GM18867 (cell line): Measurements from ENCODE around the gene PDZD8.

ENCODE experiments used
- ATAC-seq: cut with Tn5 transposase; IDR thresholded peaks from one replicate; pipeline ENCODE4 v1.9.1; 2021; ENCODE audit warnings: mild to moderate bottlenecking, moderate library complexity; ENCODE audit not compliant: unreplicated experiment

Gene PDZD8

DNA sequence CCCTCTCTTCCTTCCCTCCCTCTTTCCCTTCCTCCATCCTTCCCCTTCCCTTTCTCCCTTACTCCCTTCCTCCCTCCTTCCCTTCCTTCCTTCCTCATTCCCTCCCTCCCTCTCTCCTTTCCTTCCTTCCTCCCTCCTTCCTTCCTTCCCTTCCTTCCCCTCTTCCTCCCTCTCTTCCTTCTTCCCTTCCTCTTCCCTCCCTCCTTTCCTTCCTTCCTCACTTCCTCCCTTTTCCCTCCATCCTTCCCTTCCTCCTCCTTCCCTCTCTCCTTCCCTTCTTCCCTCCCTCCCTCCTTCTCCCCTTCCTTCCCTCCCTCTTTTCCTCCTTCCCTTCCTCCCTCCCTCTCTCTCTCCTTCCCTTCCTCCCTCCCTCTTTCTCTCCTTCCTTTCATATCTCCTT is 147.0 kb downstream of the PDZD8 start:
- ATAC-seq: no peak
